ENCODE measurements around the gene UNC5A. TPM values are rescaled to one million over a fixed set of nuclear protein-coding genes. Genes with fewer than 3 reads are reported as not detected.

The UNC5A gene
- total RNA-seq, 4 donors from 2014 or later: 0.48 TPM; not detected in 3

DNA sequence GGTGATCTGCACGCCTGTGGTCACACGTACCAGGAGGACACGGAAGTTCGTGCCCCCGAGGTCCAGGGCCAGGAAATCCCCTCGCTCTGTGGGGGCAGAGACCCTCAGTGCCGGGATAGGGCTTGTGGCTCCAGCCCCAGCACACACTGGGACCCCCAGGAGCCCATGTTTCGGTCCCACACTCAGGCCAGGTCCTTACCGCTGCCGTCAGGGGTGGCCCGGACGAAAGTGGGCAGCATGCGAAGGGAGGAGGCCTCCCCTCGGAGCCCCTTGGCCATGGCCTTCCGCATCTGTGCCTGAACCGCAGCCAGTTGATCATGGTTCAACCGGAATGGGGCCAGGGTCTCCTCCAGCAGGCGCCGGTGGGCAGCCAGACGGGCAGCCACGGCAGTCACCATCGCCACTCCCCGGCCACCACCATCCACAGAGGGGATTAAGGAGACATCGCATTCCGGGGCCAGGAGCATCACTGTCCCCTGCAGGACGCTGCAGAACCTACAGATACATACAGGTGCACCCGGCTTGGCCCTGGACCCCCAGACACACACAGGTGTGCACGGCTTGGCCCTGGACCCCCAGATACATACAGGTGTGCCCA is 77.0 kb downstream of the UNC5A start:
- H3K4me1 ChIP-seq: no peaks in the 10 kb centered on the region
- no peak overlapping the region for H3K27ac ChIP-seq
- H3K9me3 ChIP-seq: no peaks in the 10 kb centered on the region
- H3K27me3 ChIP-seq: no peaks in the 10 kb centered on the region
- intact Hi-C loops (cut with DNase I; ENCODE audit: low total_unique reads): no loop called here
- TF ChIP-seq CTCF (IDR thresholded peaks at IDR 0.05): no peak
- no peak for TF ChIP-seq POLR2A (IDR thresholded peaks at IDR 0.05)
- no peak for DNase-seq
- no peaks in the 10 kb centered on the region for H3K36me3 ChIP-seq
- no peak overlapping the region for H3K4me3 ChIP-seq

GRCh38 chr5:176888016-176888864 is 77.9 kb downstream of the UNC5A start:
- Histone ChIP-seq H3K27me3 (no peaks in the 10 kb centered on the region), H3K9me3 (no peaks in the 10 kb centered on the region), H3K27ac (no peak overlapping the region), H3K4me3 (no peak overlapping the region), H3K36me3 (no peaks in the 10 kb centered on the region), H3K4me1 (no peaks in the 10 kb centered on the region)
- TF ChIP-seq POLR2A (IDR thresholded peaks at IDR 0.05) (no peak), CTCF (IDR thresholded peaks at IDR 0.05) (no peak)
- no peak for DNase-seq
- intact Hi-C loops (cut with DNase I; ENCODE audit: low total_unique reads): no loop called here

DNA sequence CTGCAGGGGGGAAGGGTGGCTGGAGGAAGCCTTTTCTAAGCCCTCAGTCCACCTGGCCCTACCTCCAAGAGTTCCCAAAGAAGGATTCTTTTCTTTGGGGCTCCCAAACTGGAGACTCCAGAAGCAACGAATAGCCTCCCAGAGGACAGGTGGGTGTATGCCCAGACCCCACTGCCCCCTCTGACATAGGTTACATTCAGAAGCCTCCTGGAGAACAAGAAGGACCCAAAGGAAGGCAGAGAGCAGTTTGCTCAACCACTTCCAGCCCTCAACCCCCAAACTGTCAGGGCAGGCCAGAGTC is 78.5 kb downstream of the UNC5A start:
- H3K27me3 ChIP-seq: no peaks in the 10 kb centered on the region

GRCh38 chr5:176889321-176890280 is 79.2 kb downstream of the UNC5A start:
- intact Hi-C loops (cut with DNase I; ENCODE audit: low total_unique reads): no loop called here
- H3K4me3 ChIP-seq: no peak overlapping the region
- no peaks in the 10 kb centered on the region for H3K4me1 ChIP-seq
- no peak overlapping the region for H3K27ac ChIP-seq
- TF ChIP-seq CTCF (IDR thresholded peaks at IDR 0.05): no peak
- no peak for DNase-seq
- H3K27me3 ChIP-seq: no peaks in the 10 kb centered on the region
- no peaks in the 10 kb centered on the region for H3K9me3 ChIP-seq
- H3K36me3 ChIP-seq: no peaks in the 10 kb centered on the region

More for the DNA sequence above, 78.5 kb downstream of the UNC5A start:
- Histone ChIP-seq H3K4me1 (no peaks in the 10 kb centered on the region), H3K27ac (no peak overlapping the region), H3K36me3 (no peaks in the 10 kb centered on the region), H3K4me3 (no peak overlapping the region), H3K9me3 (no peaks in the 10 kb centered on the region)
- intact Hi-C loops (cut with DNase I; ENCODE audit: low total_unique reads): no loop called here
- no peak for DNase-seq
- TF ChIP-seq POLR2A (IDR thresholded peaks at IDR 0.05) (no peak), CTCF (IDR thresholded peaks at IDR 0.05) (no peak)

Data from uterus (tissue), 4 donors.